Measurements from ENCODE around the gene SPTAN1. TPM values are rescaled to one million over a fixed set of nuclear protein-coding genes. Genes with fewer than 3 reads are reported as not detected.

Gene SPTAN1
- total RNA-seq, 3 donors from 2014 or later (not counting 1 experiment from before 2014, with no cell fraction given): 301 to 420 (median 400) TPM

- H3K27me3 Mint-ChIP-seq (ENCODE audit: low read depth in 2 of 2): no peaks in the 10 kb centered on the region
- H3K36me3 Mint-ChIP-seq: peaks cover 7% of the 10 kb centered on the region
- H3K36me3 ChIP-seq (ENCODE audit: control insufficient read depth, insufficient read depth, low read length): peaks cover 82% of the 10 kb centered on the region
- intact Hi-C loops (cut with micrococcal nuclease): no loop called here
- H3K4me3 Mint-ChIP-seq: no peak overlapping the region
- no peaks in the 10 kb centered on the region for H3K27me3 ChIP-seq (ENCODE audit: control insufficient read depth, insufficient read depth, low read length)
- H3K27ac ChIP-seq (ENCODE audit: low read length): no peak overlapping the region
- H3K4me1 Mint-ChIP-seq: no peaks in the 10 kb centered on the region
- ATAC-seq (no peak), DNase-seq (no peak)
- H3K4me3 ChIP-seq (ENCODE audit: low read length): no peak overlapping the region
- no peak for TF ChIP-seq CTCF (IDR thresholded peaks at IDR 0.05)
- H3K9me3 Mint-ChIP-seq: no peaks in the 10 kb centered on the region
- no peaks in the 10 kb centered on the region for H3K4me1 ChIP-seq (ENCODE audit: control insufficient read depth, insufficient read depth, low read length)
- 96% methylated on average over 10 of the region's 10 CpGs for WGBS (ENCODE audit: insufficient coverage)
- H3K27ac Mint-ChIP-seq: no peak overlapping the region
- no peaks in the 10 kb centered on the region for H3K9me3 ChIP-seq (ENCODE audit: control insufficient read depth, insufficient read depth, low read length)
These were observed 72.2 kb downstream of the SPTAN1 start for GRCh38 chr9:128624566-128624965.

- no peaks in the 10 kb centered on the region for H3K9me3 ChIP-seq (ENCODE audit: control insufficient read depth, insufficient read depth, low read length)
- H3K9me3 Mint-ChIP-seq: no peaks in the 10 kb centered on the region
- WGBS (ENCODE audit: insufficient coverage): 95% methylated on average over 20 of the region's 20 CpGs
- H3K27me3 ChIP-seq (ENCODE audit: control insufficient read depth, insufficient read depth, low read length): no peaks in the 10 kb centered on the region
- H3K27ac ChIP-seq (ENCODE audit: low read length): no peak overlapping the region
- peaks cover 7% of the 10 kb centered on the region for H3K36me3 Mint-ChIP-seq
- H3K4me1 ChIP-seq (ENCODE audit: control insufficient read depth, insufficient read depth, low read length): no peaks in the 10 kb centered on the region
- TF ChIP-seq CTCF (IDR thresholded peaks at IDR 0.05): no peak
- H3K4me3 ChIP-seq (ENCODE audit: low read length): no peak overlapping the region
- no peaks in the 10 kb centered on the region for H3K4me1 Mint-ChIP-seq
- ATAC-seq (no peak), DNase-seq (no peak)
- peaks cover 82% of the 10 kb centered on the region for H3K36me3 ChIP-seq (ENCODE audit: control insufficient read depth, insufficient read depth, low read length)
- no peak overlapping the region for H3K4me3 Mint-ChIP-seq
- intact Hi-C loops (cut with micrococcal nuclease): no loop called here
- H3K27me3 Mint-ChIP-seq (ENCODE audit: low read depth in 2 of 2): no peaks in the 10 kb centered on the region
- no peak overlapping the region for H3K27ac Mint-ChIP-seq
These were observed 73.2 kb downstream of the SPTAN1 start for GRCh38 chr9:128625391-128626146.

- peaks cover 80% of the 10 kb centered on the region for H3K36me3 ChIP-seq (ENCODE audit: control insufficient read depth, insufficient read depth, low read length)
- peaks cover 5% of the 10 kb centered on the region for H3K36me3 Mint-ChIP-seq
- no peak overlapping the region for H3K27ac Mint-ChIP-seq
- no peak for ATAC-seq
- no peak overlapping the region for H3K27ac ChIP-seq (ENCODE audit: low read length)
- no peaks in the 10 kb centered on the region for H3K9me3 ChIP-seq (ENCODE audit: control insufficient read depth, insufficient read depth, low read length)
- DNase-seq: no peak
- H3K4me3 ChIP-seq (ENCODE audit: low read length): no peak overlapping the region
- H3K4me1 ChIP-seq (ENCODE audit: control insufficient read depth, insufficient read depth, low read length): no peaks in the 10 kb centered on the region
- no peak for TF ChIP-seq CTCF (IDR thresholded peaks at IDR 0.05)
- no peaks in the 10 kb centered on the region for H3K9me3 Mint-ChIP-seq
- no peaks in the 10 kb centered on the region for H3K4me1 Mint-ChIP-seq
- no peaks in the 10 kb centered on the region for H3K27me3 Mint-ChIP-seq (ENCODE audit: low read depth in 2 of 2)
- intact Hi-C loops (cut with micrococcal nuclease): no loop called here
- 91% methylated on average over 16 of the region's 16 CpGs for WGBS (ENCODE audit: insufficient coverage)
- no peaks in the 10 kb centered on the region for H3K27me3 ChIP-seq (ENCODE audit: control insufficient read depth, insufficient read depth, low read length)
- H3K4me3 Mint-ChIP-seq: no peak overlapping the region
These were observed 73.8 kb downstream of the SPTAN1 start for GRCh38 chr9:128626181-128626580.
